Astrocyte (in vitro differentiated cells and primary cell): ENCODE results near the gene KEL. TPM values are rescaled to one million over a fixed set of nuclear protein-coding genes. Genes with fewer than 3 reads are reported as not detected.
A peak's percentile ranks its signal among the peaks of the same experiment; 100 is the strongest.

Source experiments
- DNase-seq: peaks from one replicate; pipeline ENCODE4 v3.0.0-alpha.2; 2010; ENCODE audit warnings: low read depth
- FAIRE-seq: peaks from 2 replicates; lab custom pipeline; 2011; peaks lifted over from hg19 to GRCh38; lab: Jason Lieb, UNC
- H2AFZ ChIP-seq: 2 replicates; pipeline ENCODE4 v1.6.0; 2012; ENCODE audit warnings: low read depth, low read length, inconsistent platforms
- H3K27ac ChIP-seq: 2 replicates; pipeline ENCODE4 v1.5.1; 2011; ENCODE audit warnings: low read depth, low read length, inconsistent platforms
- H3K27me3 ChIP-seq: 2 replicates; pipeline ENCODE4 v1.6.0; 2011; ENCODE audit warnings: low read length, inconsistent platforms; ENCODE audit not compliant: insufficient read depth
- H3K36me3 ChIP-seq: 2 replicates; pipeline ENCODE4 v1.5.1; 2011; ENCODE audit warnings: low read length, inconsistent platforms; ENCODE audit not compliant: insufficient read depth
- H3K4me1 ChIP-seq: 2 replicates; pipeline ENCODE4 v1.5.1; 2011; ENCODE audit warnings: low read length, inconsistent platforms; ENCODE audit not compliant: insufficient read depth
- H3K4me2 ChIP-seq: 2 replicates; pipeline ENCODE4 v1.6.0; 2012; ENCODE audit warnings: low read length, inconsistent platforms
- H3K4me3 ChIP-seq: 2 replicates; pipeline ENCODE4 v1.5.1; 2011; ENCODE audit warnings: low read depth, mild to moderate bottlenecking, low read length, inconsistent platforms; ENCODE audit not compliant: insufficient read depth
- H3K79me2 ChIP-seq: 2 replicates; pipeline ENCODE4 v1.6.0; 2012; ENCODE audit warnings: mild to moderate bottlenecking, low read length, inconsistent platforms; ENCODE audit not compliant: insufficient read depth
- H3K9ac ChIP-seq: 2 replicates; pipeline ENCODE4 v1.6.0; 2012; ENCODE audit warnings: mild to moderate bottlenecking, low read length, inconsistent platforms
- H3K9me3 ChIP-seq: 2 replicates; pipeline ENCODE4 v1.5.1; 2012; ENCODE audit warnings: low read depth, mild to moderate bottlenecking, low read length, inconsistent platforms; ENCODE audit not compliant: insufficient read depth
- H4K20me1 ChIP-seq: 2 replicates; pipeline ENCODE4 v1.6.0; 2012; ENCODE audit warnings: low read length, inconsistent platforms; ENCODE audit not compliant: insufficient read depth
- H3K27ac Mint-ChIP-seq: one replicate; pipeline ENCODE4 v1.8.0; 2021; ENCODE audit warnings: mild to moderate bottlenecking, mixed read lengths; ENCODE audit not compliant: unreplicated experiment
- H3K27me3 Mint-ChIP-seq: one replicate; pipeline ENCODE4 v1.8.0; 2021; ENCODE audit warnings: low read depth, mixed read lengths; ENCODE audit not compliant: unreplicated experiment
- H3K36me3 Mint-ChIP-seq: one replicate; pipeline ENCODE4 v1.8.0; 2021; ENCODE audit warnings: low read depth, mixed read lengths; ENCODE audit not compliant: unreplicated experiment
- H3K4me1 Mint-ChIP-seq: one replicate; pipeline ENCODE4 v1.8.0; 2021; ENCODE audit warnings: low read depth, mixed read lengths; ENCODE audit not compliant: unreplicated experiment
- H3K4me3 Mint-ChIP-seq: one replicate; pipeline ENCODE4 v1.8.0; 2021; ENCODE audit warnings: mild to moderate bottlenecking, moderate library complexity, mixed read lengths; ENCODE audit not compliant: unreplicated experiment
- H3K9me3 Mint-ChIP-seq: one replicate; pipeline ENCODE4 v1.8.0; 2021; ENCODE audit warnings: mild to moderate bottlenecking, mixed read lengths; ENCODE audit not compliant: unreplicated experiment
- CTCF ChIP-seq: IDR thresholded peaks from 2 replicates; pipeline ENCODE4 v1.5.1; 2011; ENCODE audit warnings: low read depth, mild to moderate bottlenecking, inconsistent platforms, low read length, moderate library complexity; ENCODE audit not compliant: insufficient read depth
- EZH2 ChIP-seq: IDR thresholded peaks from 2 replicates; pipeline ENCODE4 v1.6.1; 2012; ENCODE audit warnings: mild to moderate bottlenecking, low read length, inconsistent platforms; ENCODE audit not compliant: insufficient read depth
- total RNA-seq: library from RNA; stranded (reverse); gene quantifications from 2 replicates; pipeline ENCODE4 v1.2.1, GENCODE V29; 2021

The KEL gene
- total RNA-seq, 1 donor from 2014 or later = not detected

- DNase-seq = no peak
- no peak overlapping the region for H3K9ac ChIP-seq
- no peak overlapping the region for H3K4me2 ChIP-seq
- Mint-ChIP-seq H3K4me1 (peaks cover 13% of the 10 kb centered on the region), H3K27ac (no peak overlapping the region), H3K27me3 (peaks cover 19% of the 10 kb centered on the region), H3K4me3 (no peak overlapping the region), H3K9me3 (peaks cover 18% of the 10 kb centered on the region), H3K36me3 (peaks cover 2% of the 10 kb centered on the region)
- peaks cover 7% of the 10 kb centered on the region for H3K9me3 ChIP-seq
- H3K27me3 ChIP-seq = no peaks in the 10 kb centered on the region
- H3K4me3 ChIP-seq = no peak overlapping the region
- H3K79me2 ChIP-seq = no peaks in the 10 kb centered on the region
- H4K20me1 ChIP-seq = no peaks in the 10 kb centered on the region
- H3K27ac ChIP-seq = no peak overlapping the region
- no peaks in the 10 kb centered on the region for H3K4me1 ChIP-seq
- H3K36me3 ChIP-seq = no peaks in the 10 kb centered on the region
- TF ChIP-seq EZH2 (no peak), CTCF (no peak)
- FAIRE-seq = no peak
- no peak overlapping the region for H2AFZ ChIP-seq
Observed at GRCh38 chr7:142957723-142958122, 4.4 kb downstream of the KEL start.

- Histone ChIP-seq H3K4me2 (no peak overlapping the region), H3K27me3 (no peaks in the 10 kb centered on the region), H3K36me3 (no peaks in the 10 kb centered on the region), H3K9ac (no peak overlapping the region), H3K9me3 (peaks cover 7% of the 10 kb centered on the region), H3K4me1 (no peaks in the 10 kb centered on the region), H2AFZ (no peak overlapping the region), H3K4me3 (no peak overlapping the region), H3K27ac (no peak overlapping the region), H4K20me1 (no peaks in the 10 kb centered on the region), H3K79me2 (no peaks in the 10 kb centered on the region)
- Mint-ChIP-seq H3K36me3 (peaks cover 2% of the 10 kb centered on the region), H3K27ac (peak overlapping the region; percentile 43), H3K4me3 (no peak overlapping the region), H3K27me3 (peaks cover 24% of the 10 kb centered on the region), H3K9me3 (peaks cover 18% of the 10 kb centered on the region), H3K4me1 (peaks cover 13% of the 10 kb centered on the region)
- no peak for TF ChIP-seq CTCF
- no peak for TF ChIP-seq EZH2
- peak; percentile 18 for DNase-seq
- FAIRE-seq = no peak
Observed at GRCh38 chr7:142956951-142957623, 5.1 kb downstream of the KEL start.

- DNase-seq (no peak), FAIRE-seq (no peak)
- Mint-ChIP-seq H3K27me3 (peaks cover 27% of the 10 kb centered on the region), H3K4me1 (peaks cover 13% of the 10 kb centered on the region), H3K36me3 (peaks cover 2% of the 10 kb centered on the region), H3K4me3 (no peak overlapping the region), H3K9me3 (peaks cover 18% of the 10 kb centered on the region), H3K27ac (no peak overlapping the region)
- no peaks in the 10 kb centered on the region for H3K4me1 ChIP-seq
- no peak overlapping the region for H3K4me3 ChIP-seq
- H3K36me3 ChIP-seq = no peaks in the 10 kb centered on the region
- no peaks in the 10 kb centered on the region for H3K27me3 ChIP-seq
- no peaks in the 10 kb centered on the region for H4K20me1 ChIP-seq
- no peaks in the 10 kb centered on the region for H3K79me2 ChIP-seq
- no peak overlapping the region for H3K9ac ChIP-seq
- no peak overlapping the region for H2AFZ ChIP-seq
- no peak overlapping the region for H3K4me2 ChIP-seq
- H3K9me3 ChIP-seq = peaks cover 7% of the 10 kb centered on the region
- no peak overlapping the region for H3K27ac ChIP-seq
- TF ChIP-seq CTCF (no peak), EZH2 (no peak)
Observed at GRCh38 chr7:142954680-142955268, 7.4 kb downstream of the KEL start.
